PFSK-1 (cell line): ENCODE data around the gene TARBP2.

ENCODE experiments used
- POLR2AphosphoS5 ChIP-seq: IDR thresholded peaks from 2 replicates; pipeline ENCODE4 v1.6.1; 2012; ENCODE audit warnings: low read depth, mild to moderate bottlenecking, control low read depth, low read length, moderate library complexity
- REST ChIP-seq, 2 experiments: IDR thresholded peaks; 2 replicates each; pipeline versions ENCODE4 v1.6.1 to v1.8.0; 2011 to 2012; ENCODE audit warnings: low read depth in 2 of 2, low read length in 2 of 2, control low read depth in 1 of 2, inconsistent platforms in 1 of 2, mild to moderate bottlenecking in 1 of 2, moderate library complexity in 1 of 2; ENCODE audit not compliant: insufficient read depth in 1 of 2
- SIN3A ChIP-seq: IDR thresholded peaks from 2 replicates; pipeline ENCODE4 v1.6.1; 2012; ENCODE audit warnings: mild to moderate bottlenecking, low read length, moderate library complexity, borderline replicate concordance; ENCODE audit not compliant: insufficient read depth
- TAF1 ChIP-seq: IDR thresholded peaks from 2 replicates; pipeline ENCODE4 v1.6.1; 2012; ENCODE audit warnings: low read length, control low read depth, borderline replicate concordance; ENCODE audit not compliant: insufficient read depth

- TF ChIP-seq POLR2AphosphoS5, result no peak
- no peak for TF ChIP-seq REST (IDR thresholded peaks at IDR 0.05; ENCODE audit: insufficient read depth in 1 of 2, low read depth in 2 of 2, low read length in 2 of 2)
- no peak for TF ChIP-seq TAF1
- TF ChIP-seq SIN3A, result no peak
Observed at GRCh38 chr12:53515291-53515680, 14.2 kb downstream of the TARBP2 start.
